Stimulated activated CD4-positive, alpha-beta T cell treated with anti-CD3 and anti-CD28 coated beads, TNF-alpha, amount 100 ng/mL, for 1 hour (primary cell): Measurements from ENCODE around the gene BTN1A1.
A peak's percentile ranks its signal among the peaks of the same experiment; 100 is the strongest.

Source experiments
- DNase-seq, 3 donors: peaks; one replicate each; pipeline ENCODE4 v3.0.0-alpha.2; 2020; ENCODE audit warnings: low read depth in 3 of 3, low spot score in 1 of 3

Gene BTN1A1

DNA sequence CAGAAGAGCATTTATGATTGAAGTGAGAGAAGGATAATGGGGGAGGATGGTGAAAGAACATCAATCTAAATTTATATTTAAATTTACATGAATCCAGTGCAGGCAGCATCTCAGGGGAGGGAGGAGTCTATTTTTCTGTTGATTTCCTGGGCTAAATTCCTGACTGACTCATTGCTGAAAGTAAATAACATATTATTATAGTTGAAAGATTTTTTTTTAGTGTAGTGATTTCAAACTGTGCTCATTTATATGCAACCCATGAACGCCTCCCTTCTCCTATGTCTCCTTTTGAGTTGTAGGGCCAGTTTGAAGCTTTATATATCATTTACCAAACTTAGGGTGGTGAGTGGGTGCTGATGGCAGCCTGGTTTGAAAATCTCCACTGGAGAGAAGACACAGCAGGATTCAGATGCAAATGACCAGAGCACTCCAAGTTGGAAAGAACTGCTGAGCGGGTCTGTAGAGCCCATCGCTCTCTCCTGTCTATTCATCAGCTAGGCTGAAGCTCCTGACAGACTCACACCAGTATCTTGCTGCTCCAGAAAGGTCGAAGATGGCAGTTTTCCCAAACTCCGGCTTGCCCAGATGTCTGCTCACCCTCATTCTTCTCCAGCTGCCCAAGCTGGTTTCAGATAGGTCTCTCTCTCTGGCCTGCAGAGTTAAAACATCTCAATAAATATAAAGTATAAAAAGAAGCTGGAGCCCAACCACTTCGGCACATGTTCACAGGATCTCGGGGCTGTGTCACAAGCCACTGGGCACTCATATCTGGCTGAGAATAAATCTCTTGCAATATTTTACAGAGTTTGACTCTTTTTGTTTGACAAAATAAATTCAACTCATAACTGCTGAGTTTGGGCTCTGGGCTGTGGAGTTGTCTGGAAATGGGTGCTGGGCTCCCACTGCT lies 24.0 kb upstream of the BTN1A1 start:
- DNase-seq: no peak

DNA sequence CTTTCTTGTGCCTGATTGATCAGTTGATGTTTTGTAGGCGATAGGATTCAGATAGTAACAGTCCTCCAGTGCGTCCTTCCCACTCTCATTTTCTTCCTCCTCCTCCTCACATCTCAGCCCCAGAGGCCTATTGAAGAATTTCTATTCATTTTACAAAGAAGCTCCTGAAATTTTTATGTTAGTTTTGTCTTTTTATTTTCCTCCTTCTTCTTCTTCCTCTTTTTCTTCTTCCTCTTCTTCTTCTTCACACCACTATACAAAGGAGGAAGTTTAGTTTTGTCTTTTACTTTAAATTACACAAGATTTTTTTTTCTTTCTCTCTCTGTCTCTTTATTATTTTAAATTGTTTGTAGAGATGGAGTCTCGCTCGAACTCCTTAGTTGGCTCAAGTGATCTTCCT lies 23.2 kb upstream of the BTN1A1 start:
- DNase-seq: no peak

DNA sequence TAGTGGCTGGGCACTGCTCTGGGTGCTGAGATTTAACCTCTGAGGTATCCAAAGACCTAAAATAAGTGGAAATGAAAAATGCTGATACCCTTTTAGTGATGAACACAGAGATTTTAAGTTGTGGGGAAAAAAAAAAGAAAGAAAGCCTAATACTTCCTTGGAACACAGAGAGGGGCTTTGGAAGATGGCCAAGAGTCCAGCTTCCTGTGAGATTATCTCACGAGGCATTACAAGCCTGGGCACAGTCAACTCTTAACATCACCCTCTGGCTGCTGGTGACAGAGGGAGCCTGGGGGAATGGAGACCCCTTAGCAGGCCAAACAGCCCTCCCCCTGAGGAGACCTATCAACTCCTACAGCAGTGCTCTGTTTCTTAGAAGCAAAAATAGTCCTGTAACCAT lies 22.7 kb upstream of the BTN1A1 start:
- DNase-seq: no peak

DNA sequence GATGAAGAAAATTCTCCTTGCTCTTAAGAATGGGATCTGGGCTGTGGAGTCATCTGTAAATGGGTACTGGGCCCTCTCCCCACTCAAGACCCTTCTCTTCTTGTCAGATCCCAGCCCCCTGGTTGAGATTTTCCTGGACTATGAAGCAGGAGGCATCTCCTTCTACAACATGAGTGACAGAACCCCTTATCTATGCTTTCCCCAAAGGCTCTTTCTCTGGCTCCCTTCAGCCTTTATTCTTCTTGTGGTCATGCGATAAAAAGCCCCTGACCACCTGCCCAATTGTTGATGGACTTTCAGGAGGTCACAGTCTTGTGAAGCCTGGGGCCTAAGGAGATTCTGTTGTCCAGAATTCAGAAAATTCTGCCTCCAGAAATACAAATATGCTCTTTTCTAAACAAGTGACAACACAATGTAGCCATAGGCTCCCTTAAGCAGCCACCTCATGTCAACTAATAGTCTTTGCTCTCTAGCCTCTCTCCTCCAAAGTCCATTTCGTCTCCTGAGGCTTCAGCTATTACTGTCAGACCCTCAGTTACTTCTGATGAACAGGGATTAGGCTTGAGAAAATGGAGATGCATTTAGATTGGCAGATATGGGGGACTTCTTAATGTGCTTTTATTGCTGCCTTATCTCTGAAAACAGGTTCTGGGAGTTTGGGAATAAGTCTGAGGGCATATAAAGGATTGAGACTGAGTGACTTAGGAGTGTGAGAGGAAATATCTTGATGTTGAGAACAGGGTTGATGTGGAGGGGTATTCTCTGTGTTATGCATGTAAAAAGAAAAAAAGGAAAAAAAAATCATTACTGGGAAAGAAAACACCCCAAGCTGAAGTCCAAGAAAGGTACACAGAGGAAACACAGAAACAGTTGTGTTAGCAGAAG lies 21.8 kb upstream of the BTN1A1 start:
- no peak for DNase-seq

DNA sequence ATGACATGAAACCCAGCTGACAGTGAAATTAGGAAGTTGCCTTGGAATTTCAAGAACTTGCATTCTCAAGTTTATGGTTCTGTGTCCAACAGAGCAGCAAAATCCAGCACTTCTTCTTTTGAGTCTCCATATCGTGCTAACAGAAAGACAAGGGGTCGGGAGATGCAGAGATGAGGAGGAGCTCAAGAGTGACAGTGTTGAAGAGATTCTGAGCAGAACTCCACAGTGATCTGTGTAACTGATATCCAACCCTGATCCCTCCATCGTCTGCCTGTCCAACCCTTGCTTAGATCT lies 21.2 kb upstream of the BTN1A1 start:
- no peak for DNase-seq

DNA sequence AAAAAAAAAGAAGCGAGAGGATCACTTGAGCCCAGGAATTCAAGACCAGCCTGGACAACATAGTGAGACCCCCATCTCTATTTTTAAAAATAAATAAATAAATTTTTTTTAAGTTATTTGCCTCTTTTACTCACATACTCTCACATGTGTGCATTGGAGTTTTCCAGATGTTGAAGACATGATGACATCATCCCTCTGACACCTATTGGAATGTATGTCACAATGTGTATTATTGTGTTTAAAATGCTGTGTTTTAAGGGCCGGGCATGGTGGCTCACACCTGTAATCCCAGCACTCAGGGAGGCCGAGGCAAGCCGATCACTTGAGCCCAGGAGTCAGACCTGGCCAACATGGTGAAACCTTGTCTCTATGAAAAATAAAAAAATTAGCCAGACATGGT lies 17.8 kb upstream of the BTN1A1 start:
- DNase-seq: no peak

DNA sequence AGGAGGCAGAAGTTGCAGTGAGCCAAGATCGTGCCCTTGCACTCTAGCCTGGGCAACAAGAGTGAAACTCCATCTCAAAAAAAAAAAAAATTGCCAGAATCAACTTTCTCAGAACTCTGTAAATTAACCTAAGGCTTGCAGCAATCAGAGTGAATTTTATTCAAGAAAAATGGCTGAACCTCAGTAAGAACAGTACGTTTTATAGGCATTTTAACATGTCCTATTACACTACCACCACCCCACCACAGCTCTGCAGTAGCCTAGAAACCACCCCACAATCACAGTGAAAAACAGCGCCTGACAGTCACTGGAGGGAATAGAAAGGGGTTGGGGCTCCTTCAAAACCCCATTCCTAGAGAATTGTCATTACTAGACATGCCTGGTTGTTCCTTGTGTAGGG lies 16.4 kb upstream of the BTN1A1 start:
- DNase-seq: no peak

DNA sequence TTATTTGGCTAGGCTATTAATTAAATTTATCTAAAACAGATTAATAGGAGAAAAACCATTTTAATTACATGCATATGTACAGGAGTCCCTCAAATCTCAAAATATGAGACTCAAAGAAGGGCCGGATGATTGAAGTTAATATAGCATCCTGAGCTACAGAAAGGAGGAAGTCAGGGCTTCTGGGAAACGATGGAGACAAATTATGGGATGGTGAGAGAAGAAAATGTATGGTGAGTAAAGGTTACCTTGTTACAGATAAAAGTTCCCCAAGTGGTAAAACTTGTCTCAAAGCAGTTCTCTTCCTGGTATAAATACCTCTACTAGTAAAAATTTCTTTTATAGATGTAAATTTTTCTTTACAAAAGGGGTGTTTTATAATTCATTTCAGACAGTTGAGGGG lies 15.9 kb upstream of the BTN1A1 start:
- DNase-seq: no peak

DNA sequence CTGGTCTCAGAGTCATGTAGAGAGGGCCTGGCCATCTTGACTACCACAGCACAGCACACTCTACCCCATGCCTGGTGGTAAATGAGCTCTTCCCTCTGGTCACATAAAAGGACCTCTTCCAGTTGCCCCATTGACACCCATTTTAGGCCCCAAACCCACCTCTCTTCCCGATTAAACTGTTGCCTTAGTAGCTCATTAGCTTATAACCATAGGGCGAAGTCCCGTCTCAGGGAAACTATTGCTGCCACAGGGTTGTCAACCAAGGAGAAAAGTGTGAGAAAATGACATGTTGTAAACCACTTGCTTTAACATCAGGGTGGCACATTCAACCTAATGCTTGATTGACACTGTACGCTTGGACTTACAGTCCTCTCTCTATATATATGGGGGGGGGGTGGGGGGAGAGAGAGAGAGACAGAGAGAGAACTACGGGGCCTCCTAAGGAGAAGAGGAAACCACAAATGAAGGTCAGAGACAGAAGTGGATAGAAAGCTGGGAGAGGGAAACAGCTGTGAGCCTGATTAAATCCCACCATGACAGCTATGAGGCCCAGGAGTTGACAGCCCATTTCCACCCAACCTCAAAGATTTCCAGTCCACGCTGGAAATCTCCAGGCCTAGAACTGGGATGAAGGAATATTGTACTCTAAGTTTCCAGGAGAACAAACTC lies 14.9 kb upstream of the BTN1A1 start:
- DNase-seq: no peak

DNA sequence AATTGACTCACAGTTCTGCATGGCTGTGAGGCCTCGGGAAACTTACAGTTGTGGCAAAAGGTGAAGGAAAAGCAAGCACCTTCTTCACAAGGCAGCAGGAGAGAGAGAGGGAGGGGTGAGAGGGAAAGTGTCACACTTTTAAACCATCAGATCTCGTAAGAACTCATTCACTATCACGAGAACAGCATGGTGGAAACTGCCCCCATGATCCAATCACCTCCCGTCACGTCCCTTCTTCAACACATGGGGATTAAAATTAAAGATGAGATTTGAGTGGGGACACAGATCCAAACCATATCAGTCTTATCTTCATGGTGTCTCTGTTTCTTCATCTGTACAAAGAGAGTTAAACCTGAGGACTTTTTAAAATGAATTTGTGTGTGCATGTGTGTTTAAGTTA lies 13.7 kb upstream of the BTN1A1 start:
- DNase-seq: no peak

DNA sequence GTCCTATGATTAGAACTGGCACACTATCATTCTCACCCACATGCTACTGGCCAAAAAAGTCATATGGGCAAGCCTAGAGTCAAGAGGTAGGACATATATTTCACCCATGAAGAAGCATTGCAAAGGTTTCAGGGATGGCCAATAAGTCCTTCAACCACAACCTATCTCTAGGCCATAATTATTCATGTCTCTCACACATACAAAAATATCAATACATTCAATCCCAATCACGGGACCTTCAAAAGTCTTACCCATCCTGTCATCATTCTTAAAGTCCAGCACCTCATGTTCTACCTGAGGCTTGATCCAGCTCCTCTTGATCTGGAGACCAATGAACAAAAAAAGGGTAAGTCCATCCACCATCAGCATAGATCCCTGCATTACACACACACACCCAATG lies 12.6 kb upstream of the BTN1A1 start:
- no peak for DNase-seq

DNA sequence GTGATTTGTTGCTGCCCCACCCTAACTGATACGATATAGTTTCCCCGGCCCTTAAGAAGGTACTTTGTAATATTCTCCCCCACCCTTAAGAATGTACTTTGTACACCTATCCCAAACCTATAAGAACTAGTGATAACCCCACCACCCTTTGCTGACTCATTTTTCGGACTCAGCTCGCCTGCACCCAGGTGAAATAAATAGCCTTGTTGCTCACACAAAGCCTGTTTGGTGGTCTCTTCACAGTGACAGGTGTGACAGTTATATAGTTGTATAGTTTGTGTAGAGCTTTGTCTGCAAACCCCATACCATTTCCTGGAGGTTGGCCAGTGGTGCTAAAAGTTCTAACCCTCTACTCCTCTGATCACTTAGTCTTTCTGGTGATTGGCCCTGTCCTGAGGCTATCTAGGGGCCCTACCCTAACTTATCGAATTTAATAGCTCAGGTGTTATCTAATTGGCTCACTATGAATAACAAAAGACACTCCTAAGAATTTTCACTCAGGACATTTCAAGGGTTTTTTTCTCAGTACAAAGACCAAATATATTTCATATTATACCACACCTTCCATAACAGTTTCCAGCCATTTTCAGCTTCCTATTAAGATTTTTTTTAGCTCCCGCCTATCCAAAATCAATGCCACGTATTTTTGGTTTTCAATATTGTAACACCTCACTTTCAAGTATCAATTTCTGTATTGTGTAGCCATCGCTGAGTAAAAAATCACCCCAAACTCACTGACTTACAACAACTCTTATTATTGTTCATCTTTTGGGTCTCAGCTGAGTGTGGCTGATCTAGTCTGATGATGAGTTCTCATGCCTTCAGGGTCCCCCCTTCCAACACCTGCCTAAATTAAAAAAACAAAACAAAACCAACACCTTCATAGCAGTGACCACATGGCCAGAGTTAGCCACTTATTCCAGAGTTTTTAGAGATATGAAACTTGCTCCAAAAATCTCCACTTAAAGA lies 9.8 kb upstream of the BTN1A1 start:
- DNase-seq: no peak

DNA sequence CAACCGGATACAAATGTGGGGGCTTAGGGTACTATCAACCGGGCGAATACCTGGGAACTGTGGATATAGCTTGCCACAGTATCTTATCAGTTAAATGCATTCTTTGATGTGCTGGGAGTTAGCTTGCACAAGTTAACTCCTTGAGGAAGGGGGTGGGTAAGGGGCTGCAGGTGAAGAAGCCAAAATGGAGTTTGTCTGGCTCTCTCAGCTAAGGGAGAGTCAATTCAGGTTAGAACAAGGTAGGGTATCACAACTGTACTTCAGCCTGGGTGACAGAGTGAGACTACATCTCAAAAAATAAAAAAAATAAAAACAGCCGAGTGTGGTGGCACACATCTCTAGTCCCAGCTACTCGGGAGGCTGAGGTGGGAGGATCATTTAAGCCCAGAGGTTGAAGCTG lies 8.5 kb upstream of the BTN1A1 start:
- DNase-seq: no peak

DNA sequence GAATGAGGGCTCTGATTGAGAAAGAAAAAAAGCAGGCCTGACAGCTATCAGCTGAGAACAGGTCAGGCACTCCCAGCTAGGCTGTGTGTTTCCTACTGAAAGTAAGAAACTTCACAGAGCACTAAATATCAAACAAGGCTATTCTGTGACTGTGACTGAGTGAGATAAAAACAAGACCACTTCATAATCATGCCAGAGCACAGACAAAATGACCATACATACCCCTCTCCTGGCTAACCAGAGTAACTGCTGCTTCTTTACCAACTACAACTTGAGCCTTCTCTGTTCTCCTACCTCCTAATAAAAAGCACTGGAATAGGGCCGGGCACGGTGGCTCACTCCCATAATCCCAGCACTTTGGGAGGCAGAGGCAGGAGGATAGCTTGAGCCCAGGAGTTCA lies 6.8 kb upstream of the BTN1A1 start:
- no peak for DNase-seq

DNA sequence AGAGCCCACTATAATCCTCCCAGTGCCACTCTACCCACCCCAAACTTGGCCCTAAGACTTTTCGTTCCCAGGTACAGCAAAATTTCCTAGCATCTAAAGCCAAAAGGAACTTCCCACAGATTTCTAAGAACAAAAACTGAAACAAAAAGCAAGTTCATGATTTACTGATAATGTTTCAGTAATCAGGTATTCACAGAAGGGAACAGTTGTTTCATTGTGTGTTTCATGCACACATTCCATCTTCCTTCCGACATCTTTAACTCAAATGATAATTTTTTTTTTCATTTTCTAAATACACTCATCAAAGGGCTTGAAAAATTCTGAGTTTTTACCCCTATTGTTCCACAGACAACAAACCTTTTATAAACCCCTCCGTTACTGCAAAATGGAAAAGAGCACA lies 6.0 kb upstream of the BTN1A1 start:
- no peak for DNase-seq

DNA sequence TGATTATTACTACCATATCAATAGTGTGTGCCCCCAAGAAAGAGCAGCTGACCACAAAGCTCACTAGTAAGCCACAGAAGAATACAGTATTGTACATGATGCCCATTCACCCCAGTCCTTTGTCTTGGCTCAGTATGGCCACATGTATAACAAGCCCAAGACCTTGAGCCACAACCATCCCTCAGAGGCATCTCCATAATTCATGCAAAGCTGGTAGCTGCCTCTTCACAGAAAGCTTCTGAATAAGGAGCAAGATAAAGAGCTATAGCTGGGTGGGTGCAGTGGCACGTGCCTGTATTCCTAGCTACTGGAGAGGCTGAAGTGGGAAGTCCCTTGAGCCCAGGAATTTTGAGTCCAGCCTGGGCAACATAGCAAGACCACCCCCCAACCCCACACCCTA lies 4.8 kb upstream of the BTN1A1 start:
- DNase-seq: no peak

DNA sequence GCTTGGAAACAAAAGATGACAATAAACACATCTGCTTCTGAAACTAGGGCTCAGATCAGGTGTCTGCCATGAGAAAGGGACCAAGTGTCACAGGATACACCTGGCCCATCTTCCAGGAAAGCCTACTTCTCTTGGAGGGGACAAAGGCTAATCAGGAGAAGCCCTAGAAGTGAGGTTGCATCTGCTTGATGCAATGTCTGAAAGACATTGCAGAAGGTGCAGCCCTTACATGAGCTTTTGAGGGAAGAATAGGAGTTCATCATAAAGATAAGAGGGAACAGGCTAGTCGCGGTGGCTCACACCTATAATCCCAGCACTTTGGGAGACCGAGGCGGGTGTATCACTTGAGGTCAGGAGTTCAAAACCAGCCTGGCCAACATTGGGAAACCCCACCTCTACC lies 2.5 kb upstream of the BTN1A1 start:
- no peak for DNase-seq

DNA sequence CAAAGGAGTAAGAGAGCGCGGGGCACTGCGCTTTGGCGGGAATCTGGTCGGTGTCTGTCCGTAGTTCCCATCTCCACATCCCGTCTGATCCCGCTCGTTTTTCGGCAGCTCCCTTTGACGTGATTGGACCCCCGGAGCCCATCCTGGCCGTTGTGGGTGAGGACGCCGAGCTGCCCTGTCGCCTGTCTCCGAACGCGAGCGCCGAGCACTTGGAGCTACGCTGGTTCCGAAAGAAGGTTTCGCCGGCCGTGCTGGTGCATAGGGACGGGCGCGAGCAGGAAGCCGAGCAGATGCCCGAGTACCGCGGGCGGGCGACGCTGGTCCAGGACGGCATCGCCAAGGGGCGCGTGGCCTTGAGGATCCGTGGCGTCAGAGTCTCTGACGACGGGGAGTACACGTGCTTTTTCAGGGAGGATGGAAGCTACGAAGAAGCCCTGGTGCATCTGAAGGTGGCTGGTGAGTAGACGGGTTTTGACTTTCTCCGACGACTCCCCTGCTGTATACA lies 1.4 kb downstream of the BTN1A1 start:
- DNase-seq: peak in 1 of 3 donors; percentile 8

DNA sequence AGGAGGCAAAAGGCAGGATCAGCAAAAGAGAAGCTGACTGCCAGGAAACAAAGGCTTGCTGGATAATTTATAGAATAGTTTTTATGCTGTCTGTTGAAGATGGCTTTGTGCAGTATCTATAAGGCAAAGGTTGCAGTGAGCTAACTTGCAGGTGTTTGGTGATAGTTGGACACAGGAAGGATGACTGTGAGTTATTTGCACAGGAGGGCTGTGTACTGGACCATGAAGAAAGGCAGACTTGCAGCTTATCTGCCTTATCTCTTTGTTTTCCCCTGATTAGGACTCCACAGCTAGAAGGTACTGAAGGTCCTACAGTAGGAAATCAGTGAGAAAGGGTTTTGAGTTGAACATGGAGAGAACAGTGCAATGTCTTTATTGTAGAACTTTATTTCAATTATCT lies 2.1 kb downstream of the BTN1A1 start:
- no peak for DNase-seq

DNA sequence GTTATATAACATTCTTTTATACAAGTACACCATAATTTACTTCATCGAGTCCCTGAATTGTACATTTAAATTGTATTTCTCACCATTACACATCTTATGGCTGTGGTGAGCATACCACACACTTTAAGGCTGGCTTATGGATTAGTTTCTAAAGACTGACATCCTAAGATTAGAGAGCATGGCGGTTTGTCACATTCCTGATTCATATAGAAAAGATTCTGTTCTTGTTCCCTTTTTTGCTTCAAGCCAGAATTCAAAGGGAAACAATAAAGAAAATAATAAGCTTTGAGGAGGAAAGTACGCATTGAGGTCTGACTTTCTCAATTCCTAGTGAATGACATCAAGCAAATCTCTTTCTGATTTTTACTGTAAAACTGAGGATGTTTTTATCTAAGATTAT lies 2.5 kb downstream of the BTN1A1 start:
- no peak for DNase-seq

DNA sequence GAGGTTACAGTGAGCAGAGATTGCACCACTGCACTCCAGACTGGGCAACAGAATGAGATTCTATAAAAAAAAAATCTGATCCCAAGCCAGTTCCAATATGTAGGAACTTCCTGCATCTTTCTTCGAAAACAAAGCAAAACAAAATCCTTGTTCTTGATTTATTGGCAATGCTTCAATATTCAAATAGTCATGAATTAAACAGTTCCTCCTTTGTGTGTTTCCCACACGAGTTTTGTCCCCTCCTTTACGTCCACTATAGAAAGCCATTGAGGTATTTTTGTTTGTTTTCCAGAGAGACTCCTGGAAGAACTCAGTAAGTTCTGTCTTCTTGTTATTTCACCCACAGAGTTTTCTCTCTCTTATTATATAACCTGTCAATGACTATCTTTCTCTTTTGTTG lies 7.6 kb downstream of the BTN1A1 start:
- no peak for DNase-seq
